ENCODE measurements around the gene PIWIL4. TPM values are rescaled to one million over a fixed set of nuclear protein-coding genes. Genes with fewer than 3 reads are reported as not detected.

Gene PIWIL4
- total RNA-seq, 1 experiment from 2014 or later = 3.4 TPM

- ChIA-PET CTCF (interaction anchor here (0.8 to 1.5 kb wide), 2 partner anchors 10 to 17 kb away, joined by 3 read pairs; partner anchors contain the start of gene FUT4), POLR2A (no interaction called here)
- H3K27me3 Mint-ChIP-seq (ENCODE audit: insufficient read depth, unreplicated experiment) = no peaks in the 10 kb centered on the region
These were observed 40.3 kb upstream of the PIWIL4 start for GRCh38 chr11:94526645-94527438.

DNA sequence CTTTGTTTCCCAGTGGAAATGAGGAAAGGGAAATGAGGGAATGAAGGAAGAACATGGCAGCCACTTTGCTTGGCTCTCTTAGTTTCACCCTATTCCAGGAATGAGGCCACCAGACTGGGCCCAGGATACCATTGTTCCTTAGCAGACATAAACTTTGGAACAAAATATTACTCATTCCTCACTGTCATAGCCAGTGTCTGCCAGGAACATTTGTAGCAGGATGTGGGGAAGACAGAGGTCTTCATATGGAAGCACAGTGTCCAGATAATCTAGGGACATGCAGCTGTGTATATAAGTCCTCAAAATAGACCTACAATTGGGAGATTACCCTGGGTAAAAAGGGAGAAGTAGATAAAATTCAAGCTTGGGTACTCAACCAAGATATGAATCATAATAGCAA lies 38.6 kb upstream of the PIWIL4 start:
- intact Hi-C loops (cut with micrococcal nuclease; ENCODE audit: unreplicated experiment) = no loop called here
- TF ChIP-seq, protein P1, sequence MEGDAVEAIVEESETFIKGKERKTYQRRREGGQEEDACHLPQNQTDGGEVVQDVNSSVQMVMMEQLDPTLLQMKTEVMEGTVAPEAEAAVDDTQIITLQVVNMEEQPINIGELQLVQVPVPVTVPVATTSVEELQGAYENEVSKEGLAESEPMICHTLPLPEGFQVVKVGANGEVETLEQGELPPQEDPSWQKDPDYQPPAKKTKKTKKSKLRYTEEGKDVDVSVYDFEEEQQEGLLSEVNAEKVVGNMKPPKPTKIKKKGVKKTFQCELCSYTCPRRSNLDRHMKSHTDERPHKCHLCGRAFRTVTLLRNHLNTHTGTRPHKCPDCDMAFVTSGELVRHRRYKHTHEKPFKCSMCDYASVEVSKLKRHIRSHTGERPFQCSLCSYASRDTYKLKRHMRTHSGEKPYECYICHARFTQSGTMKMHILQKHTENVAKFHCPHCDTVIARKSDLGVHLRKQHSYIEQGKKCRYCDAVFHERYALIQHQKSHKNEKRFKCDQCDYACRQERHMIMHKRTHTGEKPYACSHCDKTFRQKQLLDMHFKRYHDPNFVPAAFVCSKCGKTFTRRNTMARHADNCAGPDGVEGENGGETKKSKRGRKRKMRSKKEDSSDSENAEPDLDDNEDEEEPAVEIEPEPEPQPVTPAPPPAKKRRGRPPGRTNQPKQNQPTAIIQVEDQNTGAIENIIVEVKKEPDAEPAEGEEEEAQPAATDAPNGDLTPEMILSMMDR (IDR thresholded peaks at IDR 0.05; ENCODE audit: insufficient read depth in 1 of 2, low read depth in 1 of 2, low read length in 1 of 2, severe bottlenecking in 1 of 2, unreplicated experiment in 1 of 2) = no peak
- Histone ChIP-seq H3K4me1 (peaks cover 32% of the 10 kb centered on the region), H3K9me3 (no peaks in the 10 kb centered on the region), H3K4me3 (ENCODE audit: low read depth, low read length) (no peak overlapping the region), H3K36me3 (ENCODE audit: control insufficient read depth, insufficient read depth, low read length) (no peaks in the 10 kb centered on the region), H3K27me3 (replicated peaks; ENCODE audit: control insufficient read depth, insufficient read depth, low read length) (no peaks in the 10 kb centered on the region)
- Mint-ChIP-seq H3K27ac (ENCODE audit: unreplicated experiment) (no peak overlapping the region), H3K36me3 (ENCODE audit: insufficient read depth, unreplicated experiment) (no peaks in the 10 kb centered on the region), H3K4me3 (ENCODE audit: unreplicated experiment) (no peak overlapping the region), H3K4me1 (ENCODE audit: low read depth, unreplicated experiment) (peaks cover 13% of the 10 kb centered on the region), H3K9me3 (ENCODE audit: unreplicated experiment) (no peaks in the 10 kb centered on the region), H3K27me3 (ENCODE audit: insufficient read depth, unreplicated experiment) (no peaks in the 10 kb centered on the region)
- no peak for DNase-seq
- ChIA-PET POLR2A (no interaction called here), CTCF (no interaction called here)
- BruUV-seq (replicated peaks) = no TSS peak

More at GRCh38 chr11:94526645-94527438, 40.3 kb upstream of the PIWIL4 start:
- Mint-ChIP-seq H3K9me3 (ENCODE audit: unreplicated experiment) (no peaks in the 10 kb centered on the region), H3K36me3 (ENCODE audit: insufficient read depth, unreplicated experiment) (no peaks in the 10 kb centered on the region), H3K4me3 (ENCODE audit: unreplicated experiment) (no peak overlapping the region), H3K27ac (ENCODE audit: unreplicated experiment) (no peak overlapping the region), H3K4me1 (ENCODE audit: low read depth, unreplicated experiment) (peaks cover 13% of the 10 kb centered on the region)
- no TSS peak for BruUV-seq (replicated peaks)
- H3K36me3 ChIP-seq (ENCODE audit: control insufficient read depth, insufficient read depth, low read length) = no peaks in the 10 kb centered on the region
- TF ChIP-seq, protein P1 (IDR thresholded peaks at IDR 0.05; ENCODE audit: insufficient read depth in 1 of 2, low read depth in 1 of 2, low read length in 1 of 2, severe bottlenecking in 1 of 2, unreplicated experiment in 1 of 2) = no peak
- no peaks in the 10 kb centered on the region for H3K27me3 ChIP-seq (replicated peaks; ENCODE audit: control insufficient read depth, insufficient read depth, low read length)
- peaks cover 32% of the 10 kb centered on the region for H3K4me1 ChIP-seq
- H3K4me3 ChIP-seq (ENCODE audit: low read depth, low read length) = no peak overlapping the region
- no peaks in the 10 kb centered on the region for H3K9me3 ChIP-seq
- intact Hi-C loops (cut with micrococcal nuclease; ENCODE audit: unreplicated experiment) = no loop called here
- no peak for DNase-seq

DNA sequence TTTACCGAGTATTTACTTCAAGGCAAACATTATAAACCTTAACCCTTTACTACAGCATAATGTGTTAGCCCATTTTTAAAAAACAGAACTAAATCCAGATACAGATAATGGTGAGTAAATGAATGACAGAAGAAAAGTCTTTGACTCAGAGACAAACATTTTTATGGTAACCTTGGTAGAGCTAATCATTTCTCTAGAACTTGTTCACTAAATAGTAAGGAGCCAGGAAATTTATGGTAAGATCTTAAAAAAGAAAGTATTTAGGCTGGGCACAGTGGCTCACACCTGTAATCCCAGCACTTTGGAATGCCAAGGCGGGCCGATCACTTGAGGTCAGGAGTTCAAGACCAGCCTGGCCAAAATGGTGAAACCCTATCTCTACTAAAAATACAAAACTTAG lies 35.0 kb upstream of the PIWIL4 start:
- Histone ChIP-seq H3K4me3 (ENCODE audit: low read depth, low read length) (no peak overlapping the region), H3K36me3 (ENCODE audit: control insufficient read depth, insufficient read depth, low read length) (no peaks in the 10 kb centered on the region), H3K4me1 (peaks cover 8% of the 10 kb centered on the region), H3K9me3 (no peaks in the 10 kb centered on the region), H3K27me3 (replicated peaks; ENCODE audit: control insufficient read depth, insufficient read depth, low read length) (no peaks in the 10 kb centered on the region)
- TF ChIP-seq, protein P1 (IDR thresholded peaks at IDR 0.05; ENCODE audit: insufficient read depth in 1 of 2, low read depth in 1 of 2, low read length in 1 of 2, severe bottlenecking in 1 of 2, unreplicated experiment in 1 of 2) = no peak
- POLR2A ChIA-PET = no interaction called here
- Mint-ChIP-seq H3K27ac (ENCODE audit: unreplicated experiment) (no peak overlapping the region), H3K4me3 (ENCODE audit: unreplicated experiment) (no peak overlapping the region), H3K4me1 (ENCODE audit: low read depth, unreplicated experiment) (peaks cover 17% of the 10 kb centered on the region), H3K27me3 (ENCODE audit: insufficient read depth, unreplicated experiment) (no peaks in the 10 kb centered on the region), H3K36me3 (ENCODE audit: insufficient read depth, unreplicated experiment) (no peaks in the 10 kb centered on the region), H3K9me3 (ENCODE audit: unreplicated experiment) (no peaks in the 10 kb centered on the region)
- no TSS peak for BruUV-seq (replicated peaks)
- intact Hi-C loops (cut with micrococcal nuclease; ENCODE audit: unreplicated experiment) = no loop called here
- no peak for DNase-seq
- CTCF ChIA-PET = interaction anchor here (0.7 to 1.4 kb wide), 2 partner anchors 14 to 482 kb away, joined by 3 to 4 read pairs; no protein-coding TSS in a partner anchor

Data from Caco-2 (cell line).